NB4 (cell line): Measurements from ENCODE around the gene ZNF488.

Experiments
- DNase-seq: peaks from one replicate; pipeline ENCODE4 v3.0.0; 2010; ENCODE audit warnings: low read depth
- H3K4me3 ChIP-seq: one replicate; pipeline ENCODE4 v1.5.1; 2011; ENCODE audit warnings: mild to moderate bottlenecking, low read depth, low read length, moderate library complexity
- CTCF ChIP-seq: IDR thresholded peaks from one replicate; pipeline ENCODE4 v1.5.1; 2012; ENCODE audit warnings: low read depth, low read length
- MAX ChIP-seq: IDR thresholded peaks from 2 replicates; pipeline ENCODE4 v1.6.1; 2011; ENCODE audit warnings: low read depth, low read length
- MYC ChIP-seq: IDR thresholded peaks from 2 replicates; pipeline ENCODE4 v1.6.1; 2011; ENCODE audit warnings: low read depth, low read length
- POLR2A ChIP-seq: IDR thresholded peaks from 2 replicates; pipeline ENCODE4 v1.6.1; 2011; ENCODE audit warnings: mild to moderate bottlenecking; ENCODE audit not compliant: insufficient read length; ENCODE audit errors: extremely low read depth

The ZNF488 gene

GRCh38 chr10:47370015-47370767 is 13.9 kb downstream of the ZNF488 start:
- no peak overlapping the region for H3K4me3 ChIP-seq
- TF ChIP-seq MAX (no peak), CTCF (no peak), MYC (no peak), POLR2A (no peak)
- no peak for DNase-seq

- no peak for DNase-seq
- H3K4me3 ChIP-seq: no peak overlapping the region
- TF ChIP-seq CTCF (no peak), MAX (no peak), MYC (no peak), POLR2A (no peak)
Observed at GRCh38 chr10:47369251-47369894, 14.7 kb downstream of the ZNF488 start.

GRCh38 chr10:47368431-47369180 is 15.5 kb downstream of the ZNF488 start:
- no peak for DNase-seq
- TF ChIP-seq MAX (no peak), CTCF (no peak), POLR2A (no peak), MYC (no peak)
- no peak overlapping the region for H3K4me3 ChIP-seq

- DNase-seq: no peak
- TF ChIP-seq POLR2A (no peak), MAX (no peak), CTCF (no peak), MYC (no peak)
- no peak overlapping the region for H3K4me3 ChIP-seq
Observed at GRCh38 chr10:47367646-47368045, 16.4 kb downstream of the ZNF488 start.

GRCh38 chr10:47366731-47367460 is 17.2 kb downstream of the ZNF488 start:
- H3K4me3 ChIP-seq: no peak overlapping the region
- DNase-seq: no peak
- no peak for TF ChIP-seq CTCF
- no peak for TF ChIP-seq POLR2A
- TF ChIP-seq MYC: no peak
- TF ChIP-seq MAX: no peak
